GM20000 (cell line): ENCODE results near the gene ANGPTL8.

Source experiments
- DNase-seq: peaks from one replicate; pipeline ENCODE4 v3.0.0; 2012; ENCODE audit warnings: low spot score
- TF ChIP-seq, protein P1 (sequence below): IDR thresholded peaks from 2 replicates; pipeline ENCODE4 v1.5.1; 2012; ENCODE audit warnings: mild to moderate bottlenecking, control low read depth; ENCODE audit errors: extremely low read depth, missing control alignments

The ANGPTL8 gene

DNA sequence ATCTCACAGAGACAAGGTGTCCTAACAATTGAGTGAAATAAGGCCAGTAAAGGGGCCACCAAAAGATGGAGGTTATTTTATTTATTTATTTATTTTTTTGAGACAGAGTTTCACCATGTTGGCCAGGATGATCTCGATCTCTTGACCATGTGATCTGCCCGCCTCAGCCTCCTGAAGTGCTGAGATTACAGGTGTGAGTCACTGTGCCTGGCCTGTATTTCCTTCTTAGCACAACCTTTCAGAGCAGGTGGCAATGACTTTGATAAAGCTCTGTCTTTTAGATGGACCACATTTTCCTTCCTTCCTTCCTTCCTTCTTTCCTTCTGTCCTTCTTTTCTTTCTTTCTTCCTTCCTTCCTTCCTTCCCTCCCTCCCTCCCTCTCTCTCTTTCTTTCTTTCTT, 33.9 kb downstream of the ANGPTL8 start:
- TF ChIP-seq, protein P1, sequence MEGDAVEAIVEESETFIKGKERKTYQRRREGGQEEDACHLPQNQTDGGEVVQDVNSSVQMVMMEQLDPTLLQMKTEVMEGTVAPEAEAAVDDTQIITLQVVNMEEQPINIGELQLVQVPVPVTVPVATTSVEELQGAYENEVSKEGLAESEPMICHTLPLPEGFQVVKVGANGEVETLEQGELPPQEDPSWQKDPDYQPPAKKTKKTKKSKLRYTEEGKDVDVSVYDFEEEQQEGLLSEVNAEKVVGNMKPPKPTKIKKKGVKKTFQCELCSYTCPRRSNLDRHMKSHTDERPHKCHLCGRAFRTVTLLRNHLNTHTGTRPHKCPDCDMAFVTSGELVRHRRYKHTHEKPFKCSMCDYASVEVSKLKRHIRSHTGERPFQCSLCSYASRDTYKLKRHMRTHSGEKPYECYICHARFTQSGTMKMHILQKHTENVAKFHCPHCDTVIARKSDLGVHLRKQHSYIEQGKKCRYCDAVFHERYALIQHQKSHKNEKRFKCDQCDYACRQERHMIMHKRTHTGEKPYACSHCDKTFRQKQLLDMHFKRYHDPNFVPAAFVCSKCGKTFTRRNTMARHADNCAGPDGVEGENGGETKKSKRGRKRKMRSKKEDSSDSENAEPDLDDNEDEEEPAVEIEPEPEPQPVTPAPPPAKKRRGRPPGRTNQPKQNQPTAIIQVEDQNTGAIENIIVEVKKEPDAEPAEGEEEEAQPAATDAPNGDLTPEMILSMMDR = no peak
- DNase-seq = no peak

DNA sequence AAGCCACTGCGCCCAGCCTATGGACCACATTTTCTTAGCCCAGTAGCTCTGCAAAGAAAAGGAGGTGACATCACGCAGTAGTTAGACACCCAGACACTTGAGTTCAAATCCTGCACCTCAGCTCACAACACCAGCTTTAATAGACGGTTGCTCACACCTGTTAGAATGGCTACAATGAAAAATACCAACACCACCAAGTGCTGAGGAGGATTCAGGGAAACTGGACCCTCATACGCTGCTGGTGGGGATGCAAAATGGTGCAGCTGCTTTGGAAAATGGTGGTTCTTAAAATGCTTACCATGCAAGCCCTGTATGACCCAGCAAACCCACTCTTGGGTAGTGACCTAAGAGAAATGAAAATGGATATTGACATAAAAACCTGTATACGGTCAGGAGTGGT, 34.6 kb downstream of the ANGPTL8 start:
- DNase-seq = no peak
- TF ChIP-seq, protein P1 = no peak

DNA sequence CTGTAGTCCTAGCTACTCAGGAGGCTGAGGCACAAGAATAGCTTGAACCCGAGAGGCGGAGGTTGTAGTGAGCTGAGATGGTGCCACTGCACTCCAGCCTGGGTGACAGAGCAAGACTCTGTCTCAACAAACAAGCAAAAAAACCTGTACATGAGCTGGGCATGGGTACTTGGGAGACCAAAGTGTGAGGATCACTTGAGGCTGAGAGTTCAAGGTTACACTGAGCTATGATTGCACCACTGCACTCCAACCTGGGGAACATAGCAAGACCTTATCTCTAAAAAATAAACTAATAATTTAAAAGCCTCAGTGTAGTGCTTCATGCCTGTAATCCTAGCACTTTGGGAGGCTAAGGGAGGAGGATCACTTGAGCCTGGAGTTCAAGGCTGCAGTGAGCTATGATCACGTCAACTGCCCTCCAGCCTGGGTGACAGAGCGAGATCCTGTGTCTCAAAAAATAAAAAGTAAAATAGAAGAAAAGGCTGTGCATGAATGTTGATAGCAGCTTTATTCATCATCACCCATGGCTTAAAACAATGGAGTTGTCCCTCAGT, 35.2 kb downstream of the ANGPTL8 start:
- TF ChIP-seq, protein P1 = no peak
- no peak for DNase-seq

DNA sequence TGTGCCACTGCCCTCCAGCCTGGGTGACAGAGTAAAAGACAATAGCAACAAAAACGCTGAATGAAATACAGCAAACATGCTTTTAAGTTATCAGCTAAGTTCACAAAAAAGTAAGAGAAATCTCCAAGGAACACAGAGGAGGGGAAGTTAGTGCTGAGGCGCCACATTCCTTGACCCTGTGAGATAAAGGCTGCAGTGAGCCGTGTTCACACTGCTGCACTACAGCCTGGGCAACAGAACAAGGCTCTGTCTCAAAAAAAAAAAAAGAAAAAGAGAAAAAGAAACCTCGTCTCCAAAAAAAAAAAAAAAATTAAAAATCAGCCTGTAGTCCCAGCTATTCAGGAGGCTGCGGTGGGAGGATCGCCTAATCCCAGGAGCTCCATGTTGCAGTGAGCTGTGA, 39.3 kb downstream of the ANGPTL8 start:
- no peak for DNase-seq
- TF ChIP-seq, protein P1 = no peak

DNA sequence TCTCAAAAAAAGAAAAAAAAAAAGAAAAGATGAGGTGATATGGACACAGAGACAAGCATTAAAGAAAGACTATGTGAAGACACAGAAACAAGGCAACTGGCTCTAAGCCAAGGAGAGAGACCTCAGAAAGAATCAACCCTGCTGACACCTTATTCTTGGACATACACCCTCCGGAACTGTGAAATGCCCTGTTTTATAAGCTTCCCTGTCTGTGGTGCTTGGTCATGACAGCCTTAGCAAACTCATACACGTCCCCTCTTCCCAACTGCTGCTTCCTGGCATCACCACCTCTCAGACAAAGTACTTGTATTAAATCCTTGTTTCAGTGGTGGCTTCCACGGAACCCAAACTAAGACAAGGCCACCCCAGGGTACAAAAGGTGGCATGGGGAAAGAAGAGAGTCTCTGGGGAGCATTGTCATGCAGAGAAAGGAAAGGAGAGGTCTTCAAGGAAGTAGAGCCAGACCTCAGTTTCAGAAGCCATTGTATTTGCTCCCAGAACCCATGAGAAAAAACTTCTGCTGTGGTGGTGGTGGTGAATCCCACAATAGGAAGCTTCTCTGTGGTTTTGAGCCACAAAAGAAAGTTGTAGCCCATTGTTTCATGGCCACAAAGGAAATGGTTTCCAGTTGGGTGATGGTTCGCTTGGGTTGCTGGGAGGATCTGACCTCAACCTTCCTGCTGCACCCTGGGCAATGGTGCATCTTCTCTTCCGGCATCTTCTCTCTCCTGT, 40.3 kb downstream of the ANGPTL8 start:
- TF ChIP-seq, protein P1 = no peak
- peak; percentile 73 for DNase-seq

DNA sequence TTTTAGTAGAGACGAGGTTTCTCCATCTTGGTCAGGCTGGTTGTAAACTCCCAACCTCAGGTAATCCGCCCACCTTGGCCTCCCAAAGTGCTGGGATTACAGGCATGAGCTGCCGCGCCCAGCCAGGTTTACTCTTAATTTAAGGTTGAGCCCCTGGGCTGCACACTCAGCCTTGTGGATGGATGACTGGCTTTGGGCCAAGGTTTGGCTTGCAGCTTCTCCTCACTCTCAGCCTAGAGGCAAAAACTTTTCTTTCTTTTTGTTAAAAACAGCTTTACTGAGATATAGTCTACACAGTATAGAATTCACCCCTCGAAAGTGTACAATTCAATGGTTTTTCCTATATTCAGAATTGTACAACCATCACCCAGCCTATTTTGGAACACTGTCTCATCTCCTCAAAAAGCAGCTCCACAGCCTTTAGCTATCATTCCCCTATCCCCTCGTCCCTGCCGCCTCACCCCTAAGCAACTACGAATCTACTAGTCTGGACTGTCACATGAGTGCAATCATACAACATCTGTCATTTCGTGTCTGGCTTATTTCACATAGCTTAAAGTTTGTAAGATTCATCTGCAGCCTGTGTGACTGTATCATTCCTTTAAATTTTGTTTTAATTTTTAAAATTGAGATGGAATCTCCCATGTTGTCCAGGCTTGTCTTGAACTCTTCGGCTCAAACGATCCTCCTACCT, 42.1 kb downstream of the ANGPTL8 start:
- DNase-seq = no peak

More for the DNA sequence above, 42.1 kb downstream of the ANGPTL8 start:
- TF ChIP-seq, protein P1 = no peak
